H9 (cell line): Measurements from ENCODE around the gene NINL. TPM values are rescaled to one million over a fixed set of nuclear protein-coding genes. Genes with fewer than 3 reads are reported as not detected.

Experiments used
- DNase-seq: peaks from one replicate; pipeline ENCODE4 v3.0.0-alpha.2; 2017
- H2AFZ ChIP-seq: one replicate; pipeline ENCODE4 v1.6.1; 2013; ENCODE audit warnings: mild to moderate bottlenecking, low read length, control low read depth, moderate library complexity
- H2AK5ac ChIP-seq: 2 replicates; pipeline ENCODE4 v1.6.1; 2013; ENCODE audit warnings: low read length, control low read depth, mixed read lengths; ENCODE audit not compliant: insufficient read length
- H2BK120ac ChIP-seq: one replicate; pipeline ENCODE4 v1.6.1; 2013; ENCODE audit warnings: low read depth, mild to moderate bottlenecking, low read length, control low read depth, inconsistent platforms; ENCODE audit not compliant: poor library complexity, severe bottlenecking
- H2BK12ac ChIP-seq: 2 replicates; pipeline ENCODE4 v1.6.1; 2013; ENCODE audit warnings: low read length, control low read depth, mixed read lengths, low read depth; ENCODE audit not compliant: insufficient read length
- H2BK15ac ChIP-seq: 2 replicates; pipeline ENCODE4 v1.6.1; 2013; ENCODE audit warnings: low read depth, low read length, control low read depth
- H2BK20ac ChIP-seq: one replicate; pipeline ENCODE4 v1.6.1; 2013; ENCODE audit warnings: low read depth, mild to moderate bottlenecking, low read length, control low read depth, inconsistent platforms; ENCODE audit not compliant: poor library complexity, severe bottlenecking
- H2BK5ac ChIP-seq: 2 replicates; pipeline ENCODE4 v1.6.1; 2013; ENCODE audit warnings: low read length, control low read depth, mixed read lengths; ENCODE audit not compliant: insufficient read length
- H3K14ac ChIP-seq: 2 replicates; pipeline ENCODE4 v1.6.1; 2013; ENCODE audit warnings: low read length, control low read depth; ENCODE audit not compliant: insufficient read depth
- H3K18ac ChIP-seq: 2 replicates; pipeline ENCODE4 v1.6.1; 2013; ENCODE audit warnings: low read depth, mild to moderate bottlenecking, mixed read lengths, low read length, control low read depth; ENCODE audit not compliant: insufficient read length
- H3K23ac ChIP-seq: 2 replicates; pipeline ENCODE4 v1.6.1; 2013; ENCODE audit warnings: low read length, control low read depth, mixed read lengths, low read depth; ENCODE audit not compliant: insufficient read length
- H3K23me2 ChIP-seq: 2 replicates; pipeline ENCODE4 v1.6.1; 2013; ENCODE audit warnings: low read depth, mild to moderate bottlenecking, mixed read lengths, low read length, control low read depth; ENCODE audit not compliant: insufficient read length, poor library complexity, severe bottlenecking
- H3K27ac ChIP-seq: 2 replicates; pipeline ENCODE4 v1.5.1; 2013; ENCODE audit warnings: low read length, control low read depth, mixed read lengths, low read depth; ENCODE audit not compliant: insufficient read length
- H3K27me3 ChIP-seq: 2 replicates; pipeline ENCODE4 v1.6.1; 2013; ENCODE audit warnings: low read length, control low read depth, inconsistent platforms; ENCODE audit not compliant: insufficient read depth
- H3K4ac ChIP-seq: 2 replicates; pipeline ENCODE4 v1.6.1; 2013; ENCODE audit warnings: low read depth, mild to moderate bottlenecking, control low read depth, inconsistent platforms, low read length, moderate library complexity
- H3K4me1 ChIP-seq: 2 replicates; pipeline ENCODE4 v1.6.1; 2013; ENCODE audit warnings: low read length, control low read depth, inconsistent platforms; ENCODE audit not compliant: insufficient read depth
- H3K4me2 ChIP-seq: 2 replicates; pipeline ENCODE4 v1.6.1; 2013; ENCODE audit warnings: low read length, control low read depth, mixed read lengths; ENCODE audit not compliant: insufficient read length, insufficient read depth
- H3K56ac ChIP-seq: 2 replicates; pipeline ENCODE4 v1.6.1; 2013; ENCODE audit warnings: low read depth, mild to moderate bottlenecking, mixed read lengths, low read length, control low read depth; ENCODE audit not compliant: insufficient read length
- H3K79me1 ChIP-seq: 2 replicates; pipeline ENCODE4 v1.6.1; 2013; ENCODE audit warnings: low read depth, mild to moderate bottlenecking, moderate library complexity, low read length, control low read depth, inconsistent platforms; ENCODE audit not compliant: insufficient read depth, poor library complexity, severe bottlenecking
- H3K79me2 ChIP-seq: 2 replicates; pipeline ENCODE4 v1.6.1; 2013; ENCODE audit warnings: low read length, control low read depth, inconsistent platforms; ENCODE audit not compliant: insufficient read depth
- H3K9ac ChIP-seq: 2 replicates; pipeline ENCODE4 v1.6.1; 2013; ENCODE audit warnings: low read length, control low read depth, mixed read lengths; ENCODE audit not compliant: insufficient read length; ENCODE audit errors: extremely low read depth
- H3K9me3 ChIP-seq: one replicate; pipeline ENCODE4 v1.6.1; 2013; ENCODE audit warnings: low read depth, low read length, inconsistent platforms; ENCODE audit not compliant: control insufficient read depth
- H3T11ph ChIP-seq: one replicate; pipeline ENCODE4 v1.6.1; 2013; ENCODE audit warnings: mild to moderate bottlenecking, low read length, control low read depth, inconsistent platforms
- H4K20me1 ChIP-seq: one replicate; pipeline ENCODE4 v1.6.1; 2013; ENCODE audit not compliant: control insufficient read depth, insufficient read length, insufficient read depth
- H4K5ac ChIP-seq: 2 replicates; pipeline ENCODE4 v1.6.1; 2013; ENCODE audit warnings: low read depth, mild to moderate bottlenecking, mixed read lengths, low read length, control low read depth; ENCODE audit not compliant: insufficient read length
- H4K8ac ChIP-seq: replicated peaks from 2 replicates; pipeline ENCODE4 v1.6.1; 2013; ENCODE audit warnings: low read length, control low read depth, mixed read lengths, low read depth; ENCODE audit not compliant: insufficient read length
- H4K91ac ChIP-seq: 2 replicates; pipeline ENCODE4 v1.6.1; 2013; ENCODE audit warnings: low read depth, mild to moderate bottlenecking, moderate library complexity, mixed read lengths, low read length, control low read depth; ENCODE audit not compliant: insufficient read length
- H3K27ac Mint-ChIP-seq, 3 experiments: 2 replicates in 2 of 3; 3 replicates in 1 of 3; pipeline ENCODE4 v1.8.0; 2020 to 2021; ENCODE audit warnings: mixed read lengths in 3 of 3, mild to moderate bottlenecking in 1 of 3, moderate library complexity in 1 of 3
- H3K27me3 Mint-ChIP-seq: 2 replicates; pipeline ENCODE4 v1.8.0; 2021; ENCODE audit warnings: low read depth, mild to moderate bottlenecking, moderate library complexity, mixed read lengths
- H3K36me3 Mint-ChIP-seq, 3 experiments: 2 replicates in 2 of 3; 3 replicates in 1 of 3; pipeline ENCODE4 v1.8.0; 2020 to 2021; ENCODE audit warnings: low read depth in 3 of 3, mixed read lengths in 3 of 3; ENCODE audit not compliant: insufficient read depth in 1 of 3
- H3K4me1 Mint-ChIP-seq, 2 experiments: 2 replicates each; pipeline ENCODE4 v1.8.0; 2020; ENCODE audit warnings: mixed read lengths in 2 of 2
- H3K4me3 Mint-ChIP-seq, 2 experiments: 2 replicates in 1 of 2; 3 replicates in 1 of 2; pipeline ENCODE4 v1.8.0; 2020 to 2021; ENCODE audit warnings: mild to moderate bottlenecking in 2 of 2, mixed read lengths in 2 of 2, moderate library complexity in 1 of 2
- H3K9me3 Mint-ChIP-seq, 2 experiments: 2 replicates in 1 of 2; 3 replicates in 1 of 2; pipeline ENCODE4 v1.8.0; 2020; ENCODE audit warnings: mild to moderate bottlenecking in 2 of 2, mixed read lengths in 2 of 2, moderate library complexity in 1 of 2
- CTCF ChIP-seq: fragments of 200-600 bp; sonication (generic); conservative IDR thresholded peaks from 3 replicates; pipeline ENCODE4 v1.8.0; 2021; ENCODE audit warnings: antibody characterized with exemption, mild to moderate bottlenecking
- WGBS: extraction: QIAGEN DNeasy Blood & Tissue Kit; methylation state at CpG from one replicate; pipeline ENCODE4 v1.1.7; 2013; ENCODE audit warnings: missing lambda C conversion rate, low lambda C conversion rate, mixed read lengths; ENCODE audit not compliant: insufficient read length; ENCODE audit errors: extremely low coverage; 5-methylcytosine and 5-hydroxymethylcytosine counted together
- total RNA-seq: library from RNA; stranded (reverse); gene quantifications from 2 replicates; pipeline ENCODE4 v1.2.1, GENCODE V29; 2021

Gene NINL
- total RNA-seq, 1 experiment from 2014 or later: 34.3 TPM

- H3K27ac Mint-ChIP-seq: no peak overlapping the region
- H3K56ac ChIP-seq: no peak overlapping the region
These were observed 140.8 kb downstream of the NINL start for GRCh38 chr20:25444556-25444955.

More at GRCh38 chr20:25444556-25444955, 140.8 kb downstream of the NINL start:
- H2AK5ac ChIP-seq: no peak overlapping the region
- H2BK120ac ChIP-seq: no peak overlapping the region
- no peak overlapping the region for H2BK12ac ChIP-seq
- H4K91ac ChIP-seq: no peak overlapping the region
- no peak overlapping the region for H3T11ph ChIP-seq
- H3K9me3 ChIP-seq: no peaks in the 10 kb centered on the region
- no peak overlapping the region for H2BK5ac ChIP-seq
- peaks cover 1% of the 10 kb centered on the region; the same call in 1 of the 2 replicates for H3K79me2 ChIP-seq
- no peak overlapping the region for H3K14ac ChIP-seq
- no peaks in the 10 kb centered on the region for H4K20me1 ChIP-seq
- no peak overlapping the region for H2BK20ac ChIP-seq
- no peak overlapping the region for H4K5ac ChIP-seq
- no peaks in the 10 kb centered on the region for H3K79me1 ChIP-seq
- H3K4me2 ChIP-seq: no peak overlapping the region
- no peak overlapping the region for H3K4ac ChIP-seq
- no peak overlapping the region for H3K23ac ChIP-seq
- no peaks in the 10 kb centered on the region for H3K27me3 ChIP-seq
- H3K23me2 ChIP-seq: no peaks in the 10 kb centered on the region
- H3K4me3 Mint-ChIP-seq: no peak overlapping the region
- no peak overlapping the region for H2BK15ac ChIP-seq
- no peak overlapping the region for H3K27ac ChIP-seq
- no peaks in the 10 kb centered on the region for H3K4me1 Mint-ChIP-seq
- DNase-seq: no peak
- H3K36me3 Mint-ChIP-seq: peaks cover 51 to 87% (median 83%) of the 10 kb centered on the region in 3 experiments
- no peaks in the 10 kb centered on the region for H3K27me3 Mint-ChIP-seq
- TF ChIP-seq CTCF: no peak
- H3K18ac ChIP-seq: no peak overlapping the region
- H3K4me1 ChIP-seq: no peaks in the 10 kb centered on the region
- H3K9ac ChIP-seq: no peak overlapping the region
- WGBS: no CpG with 5 or more reads among the region's 4 CpGs
- no peaks in the 10 kb centered on the region for H3K9me3 Mint-ChIP-seq
- H2AFZ ChIP-seq: no peak overlapping the region
- no peak overlapping the region for H4K8ac ChIP-seq
